Neural cell (in vitro differentiated cells): ENCODE data around the gene KRTAP19-3.

ENCODE experiments used
- CTCF ChIP-seq: fragments of 450-650 bp; IDR thresholded peaks from 2 replicates; pipeline ENCODE4 v1.5.1; 2014; ENCODE audit warnings: antibody characterized with exemption, mild to moderate bottlenecking, moderate library complexity; ENCODE audit not compliant: poor library complexity, severe bottlenecking
- EP300 ChIP-seq: fragments of 450-650 bp; conservative IDR thresholded peaks from 2 replicates; pipeline ENCODE4 v1.6.1; 2014; ENCODE audit warnings: antibody characterized with exemption, mild to moderate bottlenecking, moderate library complexity; ENCODE audit not compliant: poor library complexity, severe bottlenecking
- MXI1 ChIP-seq: fragments of 450-650 bp; conservative IDR thresholded peaks from 2 replicates; pipeline ENCODE4 v1.6.1; 2014; ENCODE audit warnings: antibody characterized with exemption, mild to moderate bottlenecking; ENCODE audit not compliant: poor library complexity, severe bottlenecking
- POLR2AphosphoS5 ChIP-seq: IDR thresholded peaks from 2 replicates; pipeline ENCODE4 v1.6.1; 2012
- REST ChIP-seq: IDR thresholded peaks from 2 replicates; pipeline ENCODE4 v1.6.1; 2012; ENCODE audit warnings: borderline replicate concordance

- TF ChIP-seq REST (no peak), CTCF (no peak), MXI1 (no peak), EP300 (no peak), POLR2AphosphoS5 (no peak)
These were observed 12.6 kb downstream of the KRTAP19-3 start for GRCh38 chr21:30479259-30479658.
